GM12892 (cell line): ENCODE results near the gene MYH10.

Experiments
- POLR2A ChIP-seq: IDR thresholded peaks from 2 replicates; pipeline ENCODE4 v1.6.1; 2011; ENCODE audit warnings: low read depth, low read length, control low read depth
- POLR2AphosphoS5 ChIP-seq: IDR thresholded peaks from 2 replicates; pipeline ENCODE4 v1.6.1; 2011; ENCODE audit warnings: low read depth, low read length, control low read depth
- TAF1 ChIP-seq: IDR thresholded peaks from 2 replicates; pipeline ENCODE4 v1.6.1; 2011; ENCODE audit warnings: low read depth, mild to moderate bottlenecking, control low read depth, low read length, borderline replicate concordance

DNA sequence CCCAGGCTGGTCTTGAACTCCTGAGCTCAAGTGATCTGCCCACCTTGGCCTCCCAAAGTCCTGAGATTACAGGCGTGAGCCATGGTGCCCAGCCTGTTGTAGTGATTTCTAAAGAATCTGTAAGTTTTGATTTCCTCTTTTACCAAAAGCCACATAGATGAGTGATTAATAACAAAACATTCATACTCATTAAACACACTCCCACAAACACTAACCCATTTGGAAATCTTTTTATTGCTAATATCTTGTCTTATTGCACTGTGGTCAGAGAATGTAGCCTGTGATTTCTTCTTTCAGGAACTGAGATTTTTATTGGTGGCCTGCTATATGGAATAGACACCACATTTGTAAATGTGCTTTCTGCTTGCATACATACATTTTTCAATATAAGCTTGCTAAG, 31.6 kb downstream of the MYH10 start:
- no peak for TF ChIP-seq POLR2AphosphoS5
- no peak for TF ChIP-seq TAF1
- no peak for TF ChIP-seq POLR2A
